ENCODE measurements around the gene SMCO4.

GRCh38 chr11:93532281-93532789 is 10.9 kb downstream of the SMCO4 start:
- no peak for TF ChIP-seq CTCF (IDR thresholded peaks at IDR 0.05)
- TF ChIP-seq ZFX (IDR thresholded peaks at IDR 0.05; ENCODE audit: borderline replicate concordance) = no peak

Data from 22Rv1 (cell line).